WI38 (cell line): ENCODE results near the gene RNF224.
A peak's percentile ranks its signal among the peaks of the same experiment; 100 is the strongest.

Source experiments
- H3K4me3 ChIP-seq: 2 replicates; pipeline ENCODE4 v1.5.1; 2011; ENCODE audit warnings: low read depth, mild to moderate bottlenecking, control low read depth, low read length
- TF ChIP-seq, protein P1 (sequence below): IDR thresholded peaks from 2 replicates; pipeline ENCODE4 v1.5.1; 2012; ENCODE audit warnings: low read depth, mild to moderate bottlenecking, control low read depth, low read length

The RNF224 gene

DNA sequence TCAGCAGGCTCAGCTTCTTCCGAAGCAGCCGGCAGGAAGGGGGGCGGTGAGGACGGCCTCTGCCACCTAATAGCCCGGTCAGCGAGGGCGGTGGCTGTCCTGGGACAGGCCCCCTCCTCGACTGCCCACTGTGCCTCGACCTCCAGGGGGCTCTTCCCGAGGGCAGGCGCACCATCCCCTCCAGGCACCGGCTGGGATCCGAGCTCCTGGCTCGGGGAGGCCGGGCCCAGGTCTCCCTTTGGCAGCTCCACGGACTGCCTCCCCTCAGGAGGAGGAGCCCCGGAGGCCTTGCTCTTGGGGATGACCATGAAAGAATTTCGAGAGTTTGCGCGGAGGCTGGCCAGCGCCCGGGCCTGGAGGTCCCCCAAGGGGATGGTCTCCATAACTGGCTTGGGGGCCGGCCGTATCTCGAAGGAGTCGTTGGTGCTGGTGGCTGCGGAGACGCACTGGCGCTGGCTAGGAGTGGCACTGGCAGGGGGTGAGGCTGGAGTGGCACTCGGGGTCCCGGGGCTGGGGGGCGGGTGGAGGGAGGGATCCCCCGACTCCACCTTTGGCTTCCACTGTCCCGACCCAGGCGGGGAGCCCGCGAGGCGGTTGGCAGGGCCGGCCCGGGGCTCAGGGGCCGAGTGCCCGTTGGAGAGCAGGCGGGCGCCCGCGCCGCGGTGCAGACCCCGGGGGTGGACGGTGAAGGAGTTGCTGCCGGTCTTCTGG, 27.7 kb upstream of the RNF224 start:
- peak overlapping the region; percentile 58 for H3K4me3 ChIP-seq
- TF ChIP-seq, protein P1, sequence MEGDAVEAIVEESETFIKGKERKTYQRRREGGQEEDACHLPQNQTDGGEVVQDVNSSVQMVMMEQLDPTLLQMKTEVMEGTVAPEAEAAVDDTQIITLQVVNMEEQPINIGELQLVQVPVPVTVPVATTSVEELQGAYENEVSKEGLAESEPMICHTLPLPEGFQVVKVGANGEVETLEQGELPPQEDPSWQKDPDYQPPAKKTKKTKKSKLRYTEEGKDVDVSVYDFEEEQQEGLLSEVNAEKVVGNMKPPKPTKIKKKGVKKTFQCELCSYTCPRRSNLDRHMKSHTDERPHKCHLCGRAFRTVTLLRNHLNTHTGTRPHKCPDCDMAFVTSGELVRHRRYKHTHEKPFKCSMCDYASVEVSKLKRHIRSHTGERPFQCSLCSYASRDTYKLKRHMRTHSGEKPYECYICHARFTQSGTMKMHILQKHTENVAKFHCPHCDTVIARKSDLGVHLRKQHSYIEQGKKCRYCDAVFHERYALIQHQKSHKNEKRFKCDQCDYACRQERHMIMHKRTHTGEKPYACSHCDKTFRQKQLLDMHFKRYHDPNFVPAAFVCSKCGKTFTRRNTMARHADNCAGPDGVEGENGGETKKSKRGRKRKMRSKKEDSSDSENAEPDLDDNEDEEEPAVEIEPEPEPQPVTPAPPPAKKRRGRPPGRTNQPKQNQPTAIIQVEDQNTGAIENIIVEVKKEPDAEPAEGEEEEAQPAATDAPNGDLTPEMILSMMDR, result no peak

DNA sequence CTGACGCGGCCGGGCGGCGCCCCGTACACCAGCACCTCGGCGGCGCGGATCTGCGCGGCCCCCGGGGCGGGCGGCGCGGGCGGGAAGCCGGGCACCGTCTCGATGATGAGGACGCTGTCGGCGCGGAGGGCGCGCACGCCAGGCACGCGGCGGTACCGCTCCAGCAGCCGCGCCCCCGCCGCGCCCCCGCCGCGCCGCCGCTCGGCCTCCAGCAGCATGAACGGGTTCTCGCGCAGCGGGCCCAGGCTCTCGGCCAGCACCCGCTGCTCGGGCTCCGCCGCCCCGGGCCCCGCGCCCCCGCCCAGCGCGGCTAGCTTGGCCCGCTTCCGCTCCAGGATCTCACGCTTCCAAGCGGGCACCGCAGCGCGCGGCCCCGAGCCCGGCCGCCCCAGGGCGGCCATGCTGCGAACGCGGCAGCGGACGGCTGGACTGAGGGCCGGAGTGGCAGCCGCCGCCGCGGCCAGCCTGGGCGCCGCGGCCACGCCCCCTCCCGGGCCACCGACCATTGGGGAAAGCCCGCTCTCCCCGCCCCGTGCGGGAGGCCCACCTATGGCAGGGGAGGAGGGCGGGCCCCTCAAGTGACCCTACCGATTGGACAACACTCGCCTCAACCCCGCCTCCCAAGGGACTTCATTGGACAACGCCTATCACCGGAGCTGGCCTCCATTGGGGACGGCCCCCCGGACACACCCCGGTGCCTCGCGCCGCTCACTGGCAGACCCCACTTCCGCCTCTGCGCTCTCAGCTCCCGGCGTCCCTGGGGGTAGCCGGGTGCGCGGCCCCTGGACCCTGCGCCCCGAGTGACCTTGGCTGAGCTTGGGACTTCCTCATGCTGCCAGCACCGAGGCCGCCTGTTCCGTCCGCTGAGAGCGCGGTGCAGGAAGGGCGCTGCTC, 26.7 kb upstream of the RNF224 start, which contains the start of gene TPRN:
TSS of gene TPRN (minus strand) at position 431 of the 894 bp plus-strand sequence. CDS start at position 401, 30 bp downstream.
- H3K4me3 ChIP-seq, result peak within 1 kb of the TSS; percentile 71
- TF ChIP-seq, protein P1, result no peak

DNA sequence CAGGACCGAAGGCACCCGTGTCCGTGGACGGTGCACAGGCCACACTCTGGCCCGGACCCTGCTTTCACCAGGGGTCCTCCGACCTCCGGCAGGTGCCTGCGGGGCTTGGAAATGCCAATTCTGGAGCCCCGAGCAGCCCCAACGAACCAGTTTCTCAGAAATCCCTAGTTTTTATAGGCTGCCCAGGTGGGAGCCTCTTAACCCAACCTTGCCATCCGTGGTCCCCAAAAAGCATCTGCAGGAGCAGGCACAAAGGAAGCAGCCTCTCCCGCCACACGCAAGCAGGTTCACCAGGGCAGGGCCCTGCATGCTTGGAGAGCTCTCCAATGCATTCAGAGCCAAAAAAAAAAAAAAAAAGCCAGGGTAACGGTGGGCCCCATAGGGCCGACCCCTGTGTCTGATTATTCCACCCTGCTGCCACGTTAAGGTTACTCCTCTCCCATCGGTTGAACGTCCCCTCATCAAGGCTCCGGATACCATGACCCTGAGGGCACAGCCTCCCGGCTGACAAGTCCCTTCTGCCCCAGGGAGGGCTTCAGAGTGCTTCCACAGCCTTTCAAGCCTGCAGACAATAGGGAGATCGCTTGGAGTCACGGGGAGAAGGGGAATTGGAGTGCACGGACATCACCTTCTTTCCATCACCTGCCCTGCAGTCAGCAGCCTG, 26.0 kb upstream of the RNF224 start:
- TF ChIP-seq, protein P1, result no peak
- H3K4me3 ChIP-seq, result peak overlapping the region; percentile 71

DNA sequence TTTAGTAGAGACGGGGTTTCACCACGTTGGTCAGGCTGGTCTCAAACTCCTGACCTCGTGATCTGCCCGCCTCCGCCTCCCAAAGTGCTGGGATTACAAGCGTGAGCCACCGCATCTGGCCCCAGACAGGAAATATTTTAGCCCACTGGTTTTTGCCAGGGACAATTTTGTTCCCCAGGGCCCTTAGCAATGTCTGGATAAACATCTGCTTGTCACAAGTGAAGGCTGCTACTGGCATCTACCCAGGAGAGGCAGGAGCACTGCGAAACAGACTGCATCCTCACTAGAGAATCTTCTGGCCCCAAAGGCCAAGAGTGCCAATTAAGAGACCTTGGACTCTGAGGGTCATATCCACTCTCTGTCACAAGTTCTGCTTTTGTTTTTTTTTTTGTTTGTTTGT, 24.3 kb upstream of the RNF224 start:
- no peak overlapping the region for H3K4me3 ChIP-seq
- TF ChIP-seq, protein P1, result no peak

DNA sequence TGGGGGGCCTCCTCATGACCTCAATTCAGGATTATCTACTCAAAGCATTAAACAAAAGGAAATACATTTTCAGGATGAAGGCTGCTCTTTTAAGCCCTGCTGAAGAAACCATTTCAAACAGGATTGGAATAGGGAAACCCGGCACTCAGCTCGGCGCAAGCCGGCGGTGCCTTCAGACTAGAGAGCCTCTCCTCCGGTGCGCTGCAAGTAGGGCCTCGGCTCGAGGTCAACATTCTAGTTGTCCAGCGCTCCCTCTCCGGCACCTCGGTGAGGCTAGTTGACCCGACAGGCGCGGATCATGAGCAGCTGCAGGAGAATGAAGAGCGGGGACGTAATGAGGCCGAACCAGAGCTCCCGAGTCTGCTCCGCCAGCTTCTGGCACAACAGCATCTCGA, 22.6 kb upstream of the RNF224 start:
- TF ChIP-seq, protein P1, result no peak
- H3K4me3 ChIP-seq, result peak overlapping the region; percentile 95

DNA sequence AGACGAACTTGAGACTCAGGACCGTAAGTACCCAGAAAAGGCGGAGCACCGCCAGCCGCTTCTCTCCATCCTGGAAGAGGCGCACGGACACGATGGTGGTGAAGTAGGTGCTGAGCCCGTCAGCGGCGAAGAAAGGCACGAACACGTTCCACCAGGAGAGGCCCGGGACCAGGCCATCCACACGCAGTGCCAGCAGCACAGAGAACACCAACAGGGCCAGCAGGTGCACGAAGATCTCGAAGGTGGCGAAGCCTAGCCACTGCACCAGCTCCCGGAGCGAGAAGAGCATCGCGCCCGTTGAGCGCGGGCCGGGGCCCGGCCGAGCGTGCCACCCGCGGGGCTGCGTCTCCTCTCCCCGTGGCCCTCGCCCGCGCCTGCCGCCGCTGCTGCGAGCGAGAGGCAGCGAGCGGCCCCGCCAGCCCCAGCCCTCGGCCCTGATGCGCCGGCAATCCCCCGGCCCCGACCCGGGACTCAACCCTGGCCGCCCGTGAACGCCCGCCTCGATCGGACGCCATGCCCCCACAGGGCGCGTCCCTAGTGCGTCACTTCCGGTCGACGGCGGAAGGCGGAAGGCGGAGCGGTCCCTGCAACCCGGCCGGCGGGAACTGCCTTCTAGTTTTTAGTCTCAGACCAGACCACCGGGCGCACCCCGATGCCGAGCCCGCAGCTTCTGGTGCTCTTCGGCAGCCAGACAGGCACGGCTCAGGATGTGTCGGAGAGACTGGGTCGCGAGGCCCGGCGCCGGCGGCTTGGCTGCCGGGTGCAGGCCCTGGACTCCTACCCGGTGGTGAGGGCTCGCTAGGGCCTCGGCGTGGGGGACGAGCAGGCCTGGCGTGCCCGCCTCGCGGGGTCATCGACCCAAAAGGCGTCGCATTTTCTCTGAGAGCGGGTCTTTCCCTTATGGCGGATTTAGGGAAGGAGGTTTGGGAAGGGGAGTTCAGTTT, 21.9 kb upstream of the RNF224 start, which contains the start of the genes NDOR1 and TMEM203:
TSS of gene NDOR1 (plus strand) at position 575 of the 944 bp plus-strand sequence. CDS start at position 653, 78 bp downstream.
TSS of gene TMEM203 (minus strand) at position 523 of the 944 bp plus-strand sequence. CDS start at position 289, 234 bp downstream.
- H3K4me3 ChIP-seq, result peak within 1 kb of the TSS; percentile 95
- TF ChIP-seq, protein P1, result no peak
